ENCODE data around the gene MAGEC1.

DNA sequence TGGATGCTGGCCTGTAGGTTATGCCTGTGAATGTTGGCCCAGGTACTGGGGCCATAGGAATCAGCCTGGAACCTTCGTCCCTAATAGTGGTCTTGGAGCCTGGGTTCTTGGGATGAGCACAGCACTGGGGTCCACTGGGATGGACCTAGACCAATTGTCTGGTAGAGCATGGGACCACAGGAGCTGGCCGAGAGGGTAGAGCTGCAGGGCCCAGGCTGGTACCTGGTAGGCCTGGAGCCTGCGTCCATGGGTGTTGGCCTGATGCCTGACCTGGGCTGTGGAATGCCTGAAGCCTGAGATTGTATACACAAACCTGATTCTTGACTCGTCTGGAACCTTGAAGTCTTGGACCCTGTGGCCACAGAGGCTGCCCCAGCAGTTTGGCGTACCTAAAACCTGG, 48.9 kb downstream of the MAGEC1 start:
- TF ChIP-seq, protein P1, sequence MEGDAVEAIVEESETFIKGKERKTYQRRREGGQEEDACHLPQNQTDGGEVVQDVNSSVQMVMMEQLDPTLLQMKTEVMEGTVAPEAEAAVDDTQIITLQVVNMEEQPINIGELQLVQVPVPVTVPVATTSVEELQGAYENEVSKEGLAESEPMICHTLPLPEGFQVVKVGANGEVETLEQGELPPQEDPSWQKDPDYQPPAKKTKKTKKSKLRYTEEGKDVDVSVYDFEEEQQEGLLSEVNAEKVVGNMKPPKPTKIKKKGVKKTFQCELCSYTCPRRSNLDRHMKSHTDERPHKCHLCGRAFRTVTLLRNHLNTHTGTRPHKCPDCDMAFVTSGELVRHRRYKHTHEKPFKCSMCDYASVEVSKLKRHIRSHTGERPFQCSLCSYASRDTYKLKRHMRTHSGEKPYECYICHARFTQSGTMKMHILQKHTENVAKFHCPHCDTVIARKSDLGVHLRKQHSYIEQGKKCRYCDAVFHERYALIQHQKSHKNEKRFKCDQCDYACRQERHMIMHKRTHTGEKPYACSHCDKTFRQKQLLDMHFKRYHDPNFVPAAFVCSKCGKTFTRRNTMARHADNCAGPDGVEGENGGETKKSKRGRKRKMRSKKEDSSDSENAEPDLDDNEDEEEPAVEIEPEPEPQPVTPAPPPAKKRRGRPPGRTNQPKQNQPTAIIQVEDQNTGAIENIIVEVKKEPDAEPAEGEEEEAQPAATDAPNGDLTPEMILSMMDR (IDR thresholded peaks at IDR 0.05; ENCODE audit: poor library complexity, severe bottlenecking) = no peak
- TF ChIP-seq EZH2 (IDR thresholded peaks at IDR 0.05; ENCODE audit: borderline replicate concordance, insufficient read depth, low read length, poor library complexity, severe bottlenecking) = no peak
- no peak for TF ChIP-seq RAD21 (conservative IDR thresholded peaks at IDR 0.05)
- TF ChIP-seq EP300 (conservative IDR thresholded peaks at IDR 0.05; ENCODE audit: poor library complexity, severe bottlenecking) = no peak
- TF ChIP-seq MXI1 (conservative IDR thresholded peaks at IDR 0.05; ENCODE audit: poor library complexity, severe bottlenecking) = no peak
- TF ChIP-seq, protein P2, sequence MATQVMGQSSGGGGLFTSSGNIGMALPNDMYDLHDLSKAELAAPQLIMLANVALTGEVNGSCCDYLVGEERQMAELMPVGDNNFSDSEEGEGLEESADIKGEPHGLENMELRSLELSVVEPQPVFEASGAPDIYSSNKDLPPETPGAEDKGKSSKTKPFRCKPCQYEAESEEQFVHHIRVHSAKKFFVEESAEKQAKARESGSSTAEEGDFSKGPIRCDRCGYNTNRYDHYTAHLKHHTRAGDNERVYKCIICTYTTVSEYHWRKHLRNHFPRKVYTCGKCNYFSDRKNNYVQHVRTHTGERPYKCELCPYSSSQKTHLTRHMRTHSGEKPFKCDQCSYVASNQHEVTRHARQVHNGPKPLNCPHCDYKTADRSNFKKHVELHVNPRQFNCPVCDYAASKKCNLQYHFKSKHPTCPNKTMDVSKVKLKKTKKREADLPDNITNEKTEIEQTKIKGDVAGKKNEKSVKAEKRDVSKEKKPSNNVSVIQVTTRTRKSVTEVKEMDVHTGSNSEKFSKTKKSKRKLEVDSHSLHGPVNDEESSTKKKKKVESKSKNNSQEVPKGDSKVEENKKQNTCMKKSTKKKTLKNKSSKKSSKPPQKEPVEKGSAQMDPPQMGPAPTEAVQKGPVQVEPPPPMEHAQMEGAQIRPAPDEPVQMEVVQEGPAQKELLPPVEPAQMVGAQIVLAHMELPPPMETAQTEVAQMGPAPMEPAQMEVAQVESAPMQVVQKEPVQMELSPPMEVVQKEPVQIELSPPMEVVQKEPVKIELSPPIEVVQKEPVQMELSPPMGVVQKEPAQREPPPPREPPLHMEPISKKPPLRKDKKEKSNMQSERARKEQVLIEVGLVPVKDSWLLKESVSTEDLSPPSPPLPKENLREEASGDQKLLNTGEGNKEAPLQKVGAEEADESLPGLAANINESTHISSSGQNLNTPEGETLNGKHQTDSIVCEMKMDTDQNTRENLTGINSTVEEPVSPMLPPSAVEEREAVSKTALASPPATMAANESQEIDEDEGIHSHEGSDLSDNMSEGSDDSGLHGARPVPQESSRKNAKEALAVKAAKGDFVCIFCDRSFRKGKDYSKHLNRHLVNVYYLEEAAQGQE (IDR thresholded peaks at IDR 0.05; ENCODE audit: borderline replicate concordance) = no peak
- no peak for TF ChIP-seq POLR2AphosphoS5 (IDR thresholded peaks at IDR 0.05)
- TF ChIP-seq TAF1 (IDR thresholded peaks at IDR 0.05; ENCODE audit: low read depth) = no peak

All from neural cell (in vitro differentiated cells).